Left lung (tissue), 10 donors: ENCODE measurements around the gene PPP1R12C. TPM values are rescaled to one million over a fixed set of nuclear protein-coding genes. Genes with fewer than 3 reads are reported as not detected.
A peak's percentile ranks its signal among the peaks of the same experiment; 100 is the strongest.

Source experiments
- ATAC-seq: fragments of 200-7000 bp; cut with Tn5 transposase; one replicate; pipeline ENCODE4 v1.9.1; 2020; ENCODE audit warnings: moderate library complexity
- DNase-seq, 4 donors: peaks; one replicate each; pipeline ENCODE4 v3.0.0-alpha.2; 2013 to 2020
- H3K27ac ChIP-seq, 2 donors: fragments of 200-600 bp; sonication (generic) in 1 of 2; one replicate each; pipeline versions ENCODE4 v1.5.0 to v1.8.0; 2020 to 2021
- H3K27me3 ChIP-seq, 2 donors: fragments of 200-600 bp; sonication (generic) in 1 of 2; one replicate each; pipeline versions ENCODE4 v1.5.0 to v1.8.0; 2020 to 2021
- H3K36me3 ChIP-seq, 2 donors: fragments of 200-600 bp; sonication (generic) in 1 of 2; one replicate each; pipeline versions ENCODE4 v1.5.0 to v1.8.0; 2020 to 2021
- H3K4me1 ChIP-seq, 2 donors: fragments of 200-600 bp; one replicate each; pipeline ENCODE4 v1.8.0; 2021
- H3K4me3 ChIP-seq, 2 donors: fragments of 200-600 bp; sonication (generic) in 1 of 2; one replicate each; pipeline versions ENCODE4 v1.5.0 to v1.8.0; 2020 to 2021; ENCODE audit warnings: mild to moderate bottlenecking in 1 of 2
- H3K9me3 ChIP-seq, 2 donors: fragments of 200-600 bp; sonication (generic) in 1 of 2; one replicate each; pipeline versions ENCODE4 v1.5.0 to v1.8.0; 2020 to 2021
- CTCF ChIP-seq, 2 donors: fragments of 200-600 bp; sonication (generic) in 1 of 2; IDR thresholded peaks; one replicate each; pipeline versions ENCODE4 v1.5.0 to v1.8.0; 2021; ENCODE audit warnings: antibody characterized with exemption in 2 of 2
- intact Hi-C, 2 donors: fragments of 100-400 bp; cut with DNase I; formaldehyde crosslinking; loops; one replicate each; pipeline versions ENCODE4 v1.11.2 to v1.14.2; 2022
- polyA plus RNA-seq, 6 donors: library from polyadenylated mRNA; unstranded; fragments of 120-200 nt; gene quantifications; one replicate each; pipeline ENCODE4 v1.2.1, GENCODE V29; 2013; ENCODE audit not compliant: insufficient read length in 6 of 6
- total RNA-seq, 2 donors: library from RNA; stranded (reverse); fragmentation: NEBNext Ultra II Directional; extraction: Animal tissue kit (Norgen Biotek cat#: 25700); gene quantifications; one replicate each; pipeline ENCODE4 v1.2.1, GENCODE V29; 2021
- donor health status: DM: no; HTN: yes; CAD: no.
- donor health status: DM: no; HTN: no; CAD: no.

The PPP1R12C gene
- total and polyA plus RNA-seq, 8 donors: 50.2 to 113 (median 70.2) TPM

DNA sequence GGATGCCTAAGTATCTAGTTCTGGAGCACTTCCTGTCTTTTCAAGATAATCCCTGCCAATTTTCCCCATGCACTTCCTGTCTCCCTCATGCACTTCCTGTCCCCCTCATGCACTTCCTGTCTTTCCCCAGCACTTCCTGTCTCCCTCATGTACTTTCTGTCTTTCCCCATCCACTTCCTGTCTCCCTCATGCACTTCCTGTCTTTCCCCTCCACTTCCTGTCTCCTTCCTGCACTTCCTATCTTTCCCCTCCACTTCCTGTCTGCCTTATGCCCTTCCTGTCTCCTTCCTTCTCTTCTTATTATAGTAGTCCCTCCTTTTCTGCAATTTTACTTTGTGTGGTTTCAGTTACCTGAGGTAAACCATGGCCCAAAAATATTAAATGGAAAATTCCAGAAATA, 34.6 kb upstream of the PPP1R12C start:
- H3K27me3 ChIP-seq: peaks cover 34 to 64% of the 10 kb centered on the region in 2 donors
- no peak for TF ChIP-seq CTCF (IDR thresholded peaks at IDR 0.05)

GRCh38 chr19:55149078-55150003, 31.9 kb upstream of the PPP1R12C start, which contains the start of gene TNNT1:
TNNT1 (minus strand) TSS chr19:55149206; CDS start chr19:55147157, 2,049 bp downstream.
- intact Hi-C loops: no loop called here
- ATAC-seq (no peak), DNase-seq (no peak)
- Histone ChIP-seq H3K27ac (no peak within 1 kb of the TSS), H3K9me3 (peaks cover 0 to 3% of the 10 kb centered on the region in 2 donors), H3K27me3 (peaks cover 36 to 73% of the 10 kb centered on the region in 2 donors), H3K4me1 (peaks cover 0 to 16% of the 10 kb centered on the region in 2 donors), H3K36me3 (no peaks in the 10 kb centered on the region), H3K4me3 (no peak within 1 kb of the TSS)
- TF ChIP-seq CTCF (IDR thresholded peaks at IDR 0.05): no peak

More for the DNA sequence above, 34.6 kb upstream of the PPP1R12C start:
- H3K27ac ChIP-seq: peak overlapping the region in 1 of 2 donors; percentile 57
- no peaks in the 10 kb centered on the region for H3K36me3 ChIP-seq
- peaks cover 0 to 9% of the 10 kb centered on the region in 2 donors for H3K4me1 ChIP-seq
- ATAC-seq (no peak), DNase-seq (no peak)
- peaks cover 0 to 3% of the 10 kb centered on the region in 2 donors for H3K9me3 ChIP-seq
- intact Hi-C loops: no loop called here
- H3K4me3 ChIP-seq: no peak overlapping the region

- Histone ChIP-seq H3K27me3 (peaks cover 50 to 74% of the 10 kb centered on the region in 2 donors), H3K4me3 (no peak overlapping the region), H3K4me1 (peaks cover 0 to 16% of the 10 kb centered on the region in 2 donors), H3K9me3 (peaks cover 0 to 3% of the 10 kb centered on the region in 2 donors), H3K36me3 (no peaks in the 10 kb centered on the region), H3K27ac (no peak overlapping the region)
- ATAC-seq (no peak), DNase-seq (no peak)
- intact Hi-C loops: no loop called here
- no peak for TF ChIP-seq CTCF (IDR thresholded peaks at IDR 0.05)
Measured at GRCh38 chr19:55147545-55148251, 30.3 kb upstream of the PPP1R12C start.

- Histone ChIP-seq H3K36me3 (no peaks in the 10 kb centered on the region), H3K27me3 (peaks cover 54 to 82% of the 10 kb centered on the region in 2 donors), H3K4me1 (peaks cover 0 to 16% of the 10 kb centered on the region in 2 donors), H3K27ac (no peak overlapping the region), H3K4me3 (no peak overlapping the region), H3K9me3 (no peaks in the 10 kb centered on the region)
- ATAC-seq (peak; percentile 46), DNase-seq (no peak)
- TF ChIP-seq CTCF (IDR thresholded peaks at IDR 0.05): no peak
- intact Hi-C loops: no loop called here
Measured at GRCh38 chr19:55146705-55147273, 29.4 kb upstream of the PPP1R12C start.
